GM06990 (cell line): ENCODE data around the gene SMIM20.

ENCODE experiments used
- DNase-seq: peaks from one replicate; pipeline ENCODE4 v3.0.0-alpha.2; 2011; ENCODE audit not compliant: insufficient read length; ENCODE audit errors: extremely low read depth
- H3K27me3 ChIP-seq: replicated peaks from 2 replicates; pipeline ENCODE4 v1.6.0; 2011; ENCODE audit warnings: low read length; ENCODE audit not compliant: control insufficient read depth, insufficient read depth
- H3K36me3 ChIP-seq: 2 replicates; pipeline ENCODE4 v1.5.1; 2011; ENCODE audit warnings: low read length; ENCODE audit not compliant: control insufficient read depth, insufficient read depth
- H3K4me3 ChIP-seq: replicated peaks from 2 replicates; pipeline ENCODE4 v1.5.1; 2011; ENCODE audit warnings: low read depth, mild to moderate bottlenecking, control low read depth, low read length
- CTCF ChIP-seq: IDR thresholded peaks from 2 replicates; pipeline ENCODE4 v1.5.1; 2011; ENCODE audit warnings: low read length, control low read depth, mild to moderate bottlenecking, inconsistent platforms; ENCODE audit not compliant: insufficient read depth, poor library complexity, severe bottlenecking

SMIM20 gene

GRCh38 chr4:25888781-25889180 is 25.2 kb upstream of the SMIM20 start:
- no peaks in the 10 kb centered on the region for H3K27me3 ChIP-seq
- no peak overlapping the region for H3K4me3 ChIP-seq
- DNase-seq: no peak
- no peak for TF ChIP-seq CTCF
- H3K36me3 ChIP-seq: no peaks in the 10 kb centered on the region

- TF ChIP-seq CTCF: no peak
These were observed 24.2 kb upstream of the SMIM20 start for GRCh38 chr4:25889589-25890503.

GRCh38 chr4:25890571-25891485 is 23.2 kb upstream of the SMIM20 start:
- Histone ChIP-seq H3K27me3 (no peaks in the 10 kb centered on the region), H3K36me3 (no peaks in the 10 kb centered on the region), H3K4me3 (no peak overlapping the region)
- TF ChIP-seq CTCF: no peak
- no peak for DNase-seq

More at GRCh38 chr4:25889589-25890503, 24.2 kb upstream of the SMIM20 start:
- Histone ChIP-seq H3K27me3 (no peaks in the 10 kb centered on the region), H3K4me3 (no peak overlapping the region), H3K36me3 (no peaks in the 10 kb centered on the region)
- DNase-seq: no peak

- Histone ChIP-seq H3K27me3 (no peaks in the 10 kb centered on the region), H3K4me3 (no peak overlapping the region), H3K36me3 (no peaks in the 10 kb centered on the region)
- no peak for TF ChIP-seq CTCF
- DNase-seq: no peak
These were observed 21.2 kb upstream of the SMIM20 start for GRCh38 chr4:25892796-25893195.

- H3K27me3 ChIP-seq: no peaks in the 10 kb centered on the region
- TF ChIP-seq CTCF: no peak
- no peaks in the 10 kb centered on the region for H3K36me3 ChIP-seq
- no peak for DNase-seq
- H3K4me3 ChIP-seq: no peak overlapping the region
These were observed 17.1 kb upstream of the SMIM20 start for GRCh38 chr4:25896776-25897539.
